IPS-15b (cell line): ENCODE results near the gene SHISAL2A.
"Not testable (repeated sequence)": the region's sequence is repeated elsewhere in the genome, so short reads cannot be mapped to it uniquely, and the experiment has no call there.

ENCODE experiments used
- H3K27me3 ChIP-seq: one replicate; pipeline ENCODE4 v1.6.1; 2013; ENCODE audit warnings: low read length; ENCODE audit not compliant: control insufficient read depth, insufficient read depth
- H3K36me3 ChIP-seq: one replicate; pipeline ENCODE4 v1.6.1; 2013; ENCODE audit warnings: low read length; ENCODE audit not compliant: control insufficient read depth, insufficient read depth
- H3K4me1 ChIP-seq: one replicate; pipeline ENCODE4 v1.6.1; 2013; ENCODE audit warnings: mild to moderate bottlenecking, low read length; ENCODE audit not compliant: control insufficient read depth, insufficient read depth
- H3K4me3 ChIP-seq: one replicate; pipeline ENCODE4 v1.5.1; 2013; ENCODE audit warnings: low read depth, low read length
- H3K9ac ChIP-seq: one replicate; pipeline ENCODE4 v1.6.1; 2013; ENCODE audit warnings: low read depth, mild to moderate bottlenecking, low read length
- H3K9me3 ChIP-seq: one replicate; pipeline ENCODE4 v1.6.1; 2013; ENCODE audit warnings: mild to moderate bottlenecking, low read length; ENCODE audit not compliant: control insufficient read depth, insufficient read depth

Gene SHISAL2A

GRCh38 chr1:52679048-52679447 is 46.1 kb downstream of the SHISAL2A start:
- Histone ChIP-seq H3K9me3 (no peaks in the 10 kb centered on the region), H3K4me3 (no peak overlapping the region), H3K4me1 (peaks cover 5% of the 10 kb centered on the region), H3K27me3 (no peaks in the 10 kb centered on the region), H3K36me3 (no peaks in the 10 kb centered on the region), H3K9ac (no peak overlapping the region)

GRCh38 chr1:52679498-52679897 is 46.5 kb downstream of the SHISAL2A start:
- Histone ChIP-seq H3K9me3 (no peaks in the 10 kb centered on the region), H3K27me3 (no peaks in the 10 kb centered on the region), H3K4me3 (no peak overlapping the region), H3K36me3 (no peaks in the 10 kb centered on the region), H3K9ac (no peak overlapping the region), H3K4me1 (peaks cover 5% of the 10 kb centered on the region)

- Histone ChIP-seq H3K4me3 (no peak overlapping the region), H3K27me3 (no peaks in the 10 kb centered on the region), H3K36me3 (no peaks in the 10 kb centered on the region), H3K9me3 (no peaks in the 10 kb centered on the region), H3K9ac (no peak overlapping the region), H3K4me1 (peaks cover 5% of the 10 kb centered on the region)
Measured at GRCh38 chr1:52680353-52680752, 47.4 kb downstream of the SHISAL2A start.

- Histone ChIP-seq H3K27me3 (no peaks in the 10 kb centered on the region), H3K4me1 (peaks cover 5% of the 10 kb centered on the region), H3K36me3 (no peaks in the 10 kb centered on the region), H3K9ac (no peak overlapping the region), H3K9me3 (no peaks in the 10 kb centered on the region), H3K4me3 (no peak overlapping the region)
Measured at GRCh38 chr1:52681136-52681535, 48.2 kb downstream of the SHISAL2A start.

GRCh38 chr1:52683367-52683940 is 50.5 kb downstream of the SHISAL2A start:
- H3K27me3 ChIP-seq = no peaks in the 10 kb centered on the region
- H3K9me3 ChIP-seq = no peaks in the 10 kb centered on the region
- no peak overlapping the region for H3K4me3 ChIP-seq
- no peak overlapping the region for H3K9ac ChIP-seq
- H3K4me1 ChIP-seq = peaks cover 5% of the 10 kb centered on the region
- H3K36me3 ChIP-seq = peaks cover 11% of the 10 kb centered on the region

- Histone ChIP-seq H3K4me3 (no peak overlapping the region), H3K9me3 (no peaks in the 10 kb centered on the region), H3K27me3 (no peaks in the 10 kb centered on the region), H3K4me1 (peaks cover 5% of the 10 kb centered on the region), H3K9ac (no peak overlapping the region), H3K36me3 (peaks cover 13% of the 10 kb centered on the region)
Measured at GRCh38 chr1:52684545-52684944, 51.6 kb downstream of the SHISAL2A start.

GRCh38 chr1:52686261-52686751 is 53.3 kb downstream of the SHISAL2A start:
- not testable (repeated sequence) for H3K9ac ChIP-seq, H3K27me3 ChIP-seq, H3K4me1 ChIP-seq, H3K9me3 ChIP-seq, H3K4me3 ChIP-seq
- peaks cover 13% of the 10 kb centered on the region for H3K36me3 ChIP-seq

GRCh38 chr1:52686830-52687229 is 53.9 kb downstream of the SHISAL2A start:
- no peaks in the 10 kb centered on the region for H3K27me3 ChIP-seq
- H3K9me3 ChIP-seq = no peaks in the 10 kb centered on the region
- no peak overlapping the region for H3K4me3 ChIP-seq
- H3K9ac ChIP-seq = no peak overlapping the region
- H3K36me3 ChIP-seq = peaks cover 15% of the 10 kb centered on the region
- H3K4me1 ChIP-seq = no peaks in the 10 kb centered on the region

GRCh38 chr1:52691821-52692220 is 58.9 kb downstream of the SHISAL2A start:
- Histone ChIP-seq H3K9ac (no peak overlapping the region), H3K4me1 (no peaks in the 10 kb centered on the region), H3K36me3 (peaks cover 26% of the 10 kb centered on the region), H3K4me3 (no peak overlapping the region), H3K9me3 (no peaks in the 10 kb centered on the region), H3K27me3 (no peaks in the 10 kb centered on the region)

GRCh38 chr1:52692697-52693096 is 59.7 kb downstream of the SHISAL2A start:
- Histone ChIP-seq H3K36me3 (peaks cover 22% of the 10 kb centered on the region), H3K4me3 (no peak overlapping the region), H3K27me3 (no peaks in the 10 kb centered on the region), H3K9me3 (no peaks in the 10 kb centered on the region), H3K4me1 (no peaks in the 10 kb centered on the region), H3K9ac (no peak overlapping the region)

- H3K9me3 ChIP-seq, H3K4me1 ChIP-seq, H3K9ac ChIP-seq, H3K27me3 ChIP-seq, H3K4me3 ChIP-seq: not testable (repeated sequence)
- peaks cover 17% of the 10 kb centered on the region for H3K36me3 ChIP-seq
Measured at GRCh38 chr1:52693351-52693750, 60.4 kb downstream of the SHISAL2A start.

- H3K27me3 ChIP-seq = no peaks in the 10 kb centered on the region
- no peaks in the 10 kb centered on the region for H3K9me3 ChIP-seq
- H3K36me3 ChIP-seq = peaks cover 13% of the 10 kb centered on the region
- no peak overlapping the region for H3K9ac ChIP-seq
- no peak overlapping the region for H3K4me3 ChIP-seq
- H3K4me1 ChIP-seq = peaks cover 4% of the 10 kb centered on the region
Measured at GRCh38 chr1:52693843-52694242, 60.9 kb downstream of the SHISAL2A start.
